KMS-11 (cell line): ENCODE data around the gene ACACA.

ENCODE experiments used
- H2AFZ ChIP-seq: fragments of 200-600 bp; sonication (generic); 2 replicates; pipeline ENCODE4 v1.6.1; 2016; ENCODE audit warnings: antibody characterized with exemption, mixed run types, low read depth
- H3K27ac ChIP-seq: fragments of 200-600 bp; sonication (generic); 2 replicates; pipeline ENCODE4 v1.6.1; 2016; ENCODE audit warnings: mild to moderate bottlenecking, mixed run types
- H3K27me3 ChIP-seq: fragments of 200-600 bp; sonication (generic); 2 replicates; pipeline ENCODE4 v1.6.1; 2017; ENCODE audit warnings: mild to moderate bottlenecking, low read depth, mixed run types, moderate library complexity; ENCODE audit not compliant: insufficient read depth
- H3K36me3 ChIP-seq: fragments of 200-600 bp; sonication (generic); 2 replicates; pipeline ENCODE4 v1.6.1; 2017; ENCODE audit warnings: mild to moderate bottlenecking, mixed run types; ENCODE audit not compliant: insufficient read depth
- H3K4me1 ChIP-seq: fragments of 200-600 bp; sonication (generic); 2 replicates; pipeline ENCODE4 v1.6.1; 2016; ENCODE audit warnings: mild to moderate bottlenecking, low read depth, mixed run types; ENCODE audit not compliant: poor library complexity, severe bottlenecking
- H3K4me2 ChIP-seq: fragments of 200-600 bp; sonication (generic); 2 replicates; pipeline ENCODE4 v1.7.0; 2016; ENCODE audit warnings: mild to moderate bottlenecking, mixed run types
- H3K4me3 ChIP-seq: fragments of 200-600 bp; sonication (generic); IDR thresholded peaks from 2 replicates; pipeline ENCODE4 v1.6.1; 2017; ENCODE audit warnings: low read depth, low read length, mixed read lengths; ENCODE audit not compliant: insufficient read depth
- H3K79me2 ChIP-seq: fragments of 200-600 bp; sonication (generic); 2 replicates; pipeline ENCODE4 v1.6.1; 2016; ENCODE audit warnings: low read depth, mixed run types; ENCODE audit not compliant: insufficient read depth
- H3K9ac ChIP-seq: fragments of 200-600 bp; sonication (generic); 2 replicates; pipeline ENCODE4 v1.6.1; 2016; ENCODE audit warnings: mild to moderate bottlenecking, mixed run types
- H4K20me1 ChIP-seq: fragments of 200-600 bp; sonication (generic); 2 replicates; pipeline ENCODE4 v1.6.1; 2016; ENCODE audit warnings: mild to moderate bottlenecking, mixed run types; ENCODE audit not compliant: insufficient read depth
- CTCF ChIP-seq: fragments of 200-600 bp; sonication (generic); conservative IDR thresholded peaks from 2 replicates; pipeline ENCODE4 v1.6.1; 2017; ENCODE audit warnings: low read depth, mild to moderate bottlenecking, antibody characterized with exemption, low read length, moderate library complexity, mixed read lengths

ACACA gene

DNA sequence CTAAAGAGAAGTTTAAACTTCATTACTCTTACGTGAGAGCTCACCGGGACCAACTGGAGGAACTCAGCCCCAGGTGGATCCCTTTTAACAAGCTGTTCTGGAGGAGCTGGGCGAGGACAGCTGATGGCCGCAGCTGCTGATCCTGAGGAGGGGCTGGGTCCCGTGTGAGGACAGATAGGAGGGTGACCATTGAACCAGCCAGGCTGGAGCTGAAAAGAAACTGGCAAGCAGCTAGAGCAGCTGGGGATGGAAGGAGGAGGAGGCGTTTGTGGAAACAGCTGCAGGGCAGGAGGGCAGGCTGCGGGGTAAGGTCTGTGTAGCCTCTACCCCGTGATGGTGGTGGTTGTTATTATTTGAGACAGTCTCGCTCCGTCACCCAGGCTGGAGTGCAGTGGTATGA is 338.4 kb downstream of the ACACA start:
- H3K27me3 ChIP-seq: no peaks in the 10 kb centered on the region
- H3K79me2 ChIP-seq: no peaks in the 10 kb centered on the region
- H3K4me3 ChIP-seq: no peak overlapping the region
- H3K4me2 ChIP-seq: no peak overlapping the region
- no peaks in the 10 kb centered on the region for H3K36me3 ChIP-seq
- H2AFZ ChIP-seq: no peak overlapping the region
- peaks cover 6% of the 10 kb centered on the region for H3K4me1 ChIP-seq
- TF ChIP-seq CTCF: no peak
- H3K9ac ChIP-seq: no peak overlapping the region
- H4K20me1 ChIP-seq: no peaks in the 10 kb centered on the region
- no peak overlapping the region for H3K27ac ChIP-seq

- Histone ChIP-seq H3K4me2 (no peak overlapping the region), H3K4me1 (peaks cover 6% of the 10 kb centered on the region), H2AFZ (no peak overlapping the region), H3K79me2 (no peaks in the 10 kb centered on the region), H3K27me3 (no peaks in the 10 kb centered on the region), H3K36me3 (no peaks in the 10 kb centered on the region), H3K27ac (no peak overlapping the region), H3K9ac (no peak overlapping the region), H4K20me1 (no peaks in the 10 kb centered on the region), H3K4me3 (no peak overlapping the region)
- TF ChIP-seq CTCF: no peak
These were observed 339.0 kb downstream of the ACACA start for GRCh38 chr17:37067555-37068111.

GRCh38 chr17:37066322-37067255 is 340.0 kb downstream of the ACACA start:
- Histone ChIP-seq H3K36me3 (no peaks in the 10 kb centered on the region), H3K27me3 (no peaks in the 10 kb centered on the region), H3K27ac (no peak overlapping the region), H2AFZ (no peak overlapping the region), H3K9ac (no peak overlapping the region), H4K20me1 (no peaks in the 10 kb centered on the region), H3K79me2 (no peaks in the 10 kb centered on the region), H3K4me3 (no peak overlapping the region), H3K4me1 (peaks cover 6% of the 10 kb centered on the region), H3K4me2 (no peak overlapping the region)
- TF ChIP-seq CTCF: no peak

DNA sequence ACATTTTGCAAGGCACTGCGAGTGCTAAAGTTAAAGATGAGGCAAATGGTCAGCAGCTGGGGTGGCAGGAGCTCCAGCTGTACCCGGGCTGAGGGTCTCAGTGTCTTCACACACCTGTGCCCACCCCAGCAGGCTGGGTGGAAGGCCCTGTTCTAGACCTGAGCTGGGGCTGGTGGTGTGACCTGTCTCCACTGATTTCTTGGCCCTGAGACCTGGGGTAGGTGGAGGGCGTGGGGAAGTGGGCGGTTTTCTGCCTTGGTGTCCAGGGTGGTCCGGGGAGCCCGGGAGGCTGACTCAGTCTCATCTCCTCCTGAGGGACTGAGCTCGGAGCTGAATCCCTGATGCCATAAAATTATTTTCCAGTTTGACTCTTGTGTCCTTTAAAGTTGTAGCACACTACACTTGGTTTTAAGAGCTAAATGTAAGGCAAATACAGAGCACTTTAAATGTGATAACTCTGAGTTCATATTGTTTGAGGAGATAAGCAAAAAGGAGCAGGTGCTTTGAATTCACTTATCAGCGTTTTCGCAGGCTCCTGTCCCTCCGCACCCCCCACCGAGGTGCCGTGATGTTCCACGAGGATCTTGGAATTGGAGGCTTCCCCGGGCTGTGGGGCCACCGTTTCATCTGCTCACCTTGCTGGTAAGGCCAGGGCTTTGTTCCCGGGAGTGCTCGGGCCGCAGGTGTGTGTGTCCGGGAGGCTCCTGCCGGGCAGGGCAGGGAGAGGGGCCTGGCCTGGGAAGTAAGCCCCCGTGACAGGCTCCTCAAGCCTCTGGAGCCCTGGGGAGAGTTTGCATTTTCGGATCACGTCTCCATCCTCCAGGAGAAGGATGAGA is 340.9 kb downstream of the ACACA start:
- Histone ChIP-seq H3K4me2 (no peak overlapping the region), H3K9ac (no peak overlapping the region), H3K36me3 (no peaks in the 10 kb centered on the region), H2AFZ (no peak overlapping the region), H3K4me1 (peaks cover 6% of the 10 kb centered on the region), H3K27me3 (no peaks in the 10 kb centered on the region), H3K27ac (no peak overlapping the region), H3K79me2 (no peaks in the 10 kb centered on the region), H3K4me3 (no peak overlapping the region), H4K20me1 (no peaks in the 10 kb centered on the region)
- TF ChIP-seq CTCF: no peak
